GM18951 (cell line): ENCODE data around the gene GHITM.

Experiments used
- POLR2A ChIP-seq: IDR thresholded peaks from 4 replicates; pipeline ENCODE4 v1.6.1; 2011; ENCODE audit warnings: mild to moderate bottlenecking; ENCODE audit not compliant: insufficient read length, insufficient read depth; ENCODE audit errors: extremely low read depth
- in situ Hi-C: fragments of 300-500 bp; cut with MboI; formaldehyde crosslinking; loops from one replicate; pipeline ENCODE4 v1.12.0; 2022; ENCODE audit warnings: low sequenced_read_pairs, mixed read lengths, inconsistent platforms; ENCODE audit not compliant: unreplicated experiment

Gene GHITM

DNA sequence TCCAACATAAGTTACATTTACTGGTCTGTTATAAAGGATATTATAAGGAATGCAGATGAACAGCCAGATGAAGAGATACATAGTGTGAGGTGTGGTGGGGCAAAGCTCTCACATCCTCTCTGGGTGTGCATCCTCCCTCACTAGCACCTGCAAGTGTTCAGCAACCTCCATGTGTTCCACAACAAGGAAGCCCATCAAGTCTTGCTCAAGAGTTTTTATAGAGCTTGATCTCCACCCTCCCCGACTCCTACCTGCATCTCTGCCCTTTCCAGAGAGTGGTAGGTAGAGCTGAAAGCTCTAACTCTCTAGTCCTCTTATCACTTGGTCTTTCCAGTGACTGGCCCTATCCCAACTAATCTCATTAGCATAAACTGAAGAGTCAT, 12.5 kb upstream of the GHITM start:
- TF ChIP-seq POLR2A: no peak
- in situ Hi-C loops: no loop called here

DNA sequence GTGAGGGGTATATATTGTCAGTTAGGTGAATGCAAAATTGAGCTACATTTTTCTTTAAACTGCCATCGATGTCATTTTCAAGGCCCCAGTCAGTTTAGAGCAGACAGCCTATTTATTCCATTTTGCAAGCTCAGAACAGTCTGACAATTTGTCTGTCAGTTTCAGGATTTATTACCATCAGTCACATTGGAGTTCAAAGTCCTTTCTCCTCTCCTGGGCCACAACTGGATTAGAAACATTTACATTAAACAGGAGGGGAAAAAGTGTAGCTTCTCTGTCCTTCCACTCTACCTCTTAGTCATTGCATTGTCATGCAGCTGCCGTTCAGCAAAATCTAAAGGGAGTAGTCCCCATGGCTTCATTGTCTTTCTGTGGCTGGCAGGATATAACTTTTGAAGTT, 3.5 kb upstream of the GHITM start:
- in situ Hi-C loops: no loop called here
- no peak for TF ChIP-seq POLR2A

DNA sequence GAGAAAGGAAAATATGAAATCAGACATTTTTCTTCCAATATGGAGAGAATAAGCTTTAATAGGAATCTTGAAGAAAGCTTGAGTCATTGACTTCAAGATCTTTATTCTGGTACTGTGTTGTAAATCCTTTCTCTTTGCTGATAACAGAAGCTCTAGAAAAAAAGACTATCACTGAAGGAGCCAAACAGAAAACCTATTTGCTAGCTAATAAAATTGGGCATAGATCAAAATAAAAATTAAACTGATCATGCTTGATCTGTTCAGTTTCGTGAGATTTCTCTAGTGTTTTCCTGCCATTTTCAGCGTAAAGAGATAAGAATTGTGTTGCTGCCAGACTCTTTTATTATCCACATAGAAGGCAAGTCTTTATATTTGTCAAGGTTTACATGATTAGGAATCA, 1.5 kb upstream of the GHITM start:
- in situ Hi-C loops: no loop called here
- TF ChIP-seq POLR2A: no peak

DNA sequence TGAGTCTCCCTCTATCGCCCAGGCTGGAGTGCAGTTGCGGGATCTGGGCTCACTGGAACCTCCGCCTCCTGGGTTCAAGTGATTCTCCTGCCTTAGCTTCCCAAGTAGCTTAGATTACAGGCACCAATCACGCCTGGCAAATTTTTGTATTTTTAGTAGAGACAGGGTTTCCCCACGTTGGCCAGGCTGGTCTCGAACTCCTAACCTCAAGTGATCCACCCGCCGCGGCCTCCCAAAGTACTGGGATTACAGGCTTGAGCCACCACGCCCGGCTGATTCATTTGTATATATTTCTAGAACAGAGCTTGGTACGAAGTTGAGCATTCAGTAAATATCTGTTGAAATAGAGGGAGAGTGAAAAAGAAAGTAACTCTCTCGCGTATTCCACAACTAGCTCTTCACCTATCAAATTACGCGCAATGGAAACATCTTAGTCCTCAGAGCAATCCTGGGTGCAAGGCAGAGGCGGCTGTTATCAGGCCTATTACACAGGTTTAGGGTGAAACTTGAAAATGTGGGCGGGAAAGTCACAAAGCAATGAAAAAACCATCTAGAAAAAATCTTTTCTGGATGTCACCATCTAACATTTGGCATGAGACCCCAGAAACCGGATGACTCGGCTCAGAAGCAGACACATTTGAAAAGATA, 707 bp upstream of the GHITM start:
- TF ChIP-seq POLR2A: no peak
- in situ Hi-C loops: no loop called here

DNA sequence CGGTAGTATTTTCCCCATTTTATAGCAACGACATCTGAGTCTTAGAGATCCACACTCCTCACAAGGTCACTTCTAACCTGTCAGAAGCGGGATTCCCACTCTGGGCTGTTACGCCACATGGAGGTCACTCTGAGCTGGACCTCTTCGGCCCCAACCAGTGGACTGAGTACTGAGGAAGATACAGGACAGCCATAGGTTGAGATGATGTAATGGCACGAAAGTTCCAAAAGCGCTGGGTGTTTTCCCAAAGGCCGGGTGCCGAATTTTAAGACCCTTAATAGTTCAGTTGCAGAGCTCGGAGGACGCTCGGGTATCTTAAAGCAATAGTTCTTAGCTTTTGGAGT, 699 bp downstream of the GHITM start:
- TF ChIP-seq POLR2A: no peak
- in situ Hi-C loops: no loop called here

DNA sequence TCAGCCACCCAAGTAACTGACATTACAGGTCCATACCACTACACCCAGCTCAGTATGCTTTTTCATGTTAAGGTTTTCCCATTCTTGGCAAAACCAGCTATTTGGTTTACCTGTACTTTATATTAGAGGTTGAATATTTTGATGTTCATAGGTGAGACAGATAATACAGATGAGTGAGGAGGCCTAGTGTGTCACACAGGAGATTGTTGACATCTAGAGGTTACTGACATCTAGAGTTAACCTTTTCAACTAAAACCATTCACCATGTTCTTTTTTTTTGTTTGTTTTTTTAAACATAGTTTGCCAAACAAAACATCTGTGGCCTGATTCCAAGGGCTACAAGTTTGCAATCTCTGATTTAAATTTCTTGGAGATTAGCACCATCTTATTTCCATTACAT, 8.0 kb downstream of the GHITM start:
- in situ Hi-C loops: loop anchor here (5.0 kb wide), 1 partner anchor 65 kb away; no protein-coding TSS in a partner anchor
- no peak for TF ChIP-seq POLR2A

DNA sequence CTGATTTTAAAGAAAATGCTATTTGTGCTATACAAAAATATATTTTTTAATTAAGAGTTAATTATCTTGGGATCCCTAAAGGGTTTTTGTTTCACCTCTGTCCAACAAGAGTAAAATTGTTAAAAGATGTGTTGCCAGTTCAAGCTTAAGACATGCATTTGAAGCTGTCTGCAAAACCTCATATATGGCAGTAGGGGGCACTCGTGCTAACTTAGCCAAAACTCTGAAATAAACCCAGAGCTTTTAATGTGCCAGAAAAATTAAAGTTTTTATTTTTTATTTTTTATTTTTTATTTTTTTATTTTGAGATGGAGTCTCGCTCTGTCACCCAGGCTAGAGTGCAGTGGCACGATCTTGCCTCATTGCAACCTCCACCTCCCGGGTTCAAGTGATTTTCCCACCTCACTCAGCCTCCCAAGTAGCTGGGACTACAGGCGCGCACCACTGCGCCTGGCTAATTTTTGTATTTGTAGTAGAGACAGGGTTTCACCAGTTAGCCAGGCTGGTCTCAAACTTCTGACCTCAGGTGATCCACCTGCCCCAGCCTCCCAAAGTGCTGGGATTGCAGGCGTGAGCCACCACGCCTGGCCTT, 8.8 kb downstream of the GHITM start:
- in situ Hi-C loops: loop anchor here (5.0 kb wide), 1 partner anchor 64 kb away; no protein-coding TSS in a partner anchor

DNA sequence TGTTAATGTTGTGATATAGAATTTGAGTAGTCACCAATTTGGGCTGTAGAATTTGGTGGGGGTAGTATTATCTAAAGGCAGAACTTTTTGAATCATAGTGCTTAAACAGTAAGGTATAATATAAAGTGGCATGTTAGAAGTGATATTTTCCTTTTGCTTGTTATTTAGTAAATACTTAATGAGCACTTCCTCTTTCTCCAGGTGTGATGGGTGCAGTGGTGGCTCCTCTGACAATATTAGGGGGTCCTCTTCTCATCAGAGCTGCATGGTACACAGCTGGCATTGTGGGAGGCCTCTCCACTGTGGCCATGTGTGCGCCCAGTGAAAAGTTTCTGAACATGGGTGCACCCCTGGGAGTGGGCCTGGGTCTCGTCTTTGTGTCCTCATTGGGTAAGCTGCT, 10.5 kb downstream of the GHITM start:
- TF ChIP-seq POLR2A: no peak
- in situ Hi-C loops: loop anchor here (5.0 kb wide), 1 partner anchor 62 kb away; no protein-coding TSS in a partner anchor

DNA sequence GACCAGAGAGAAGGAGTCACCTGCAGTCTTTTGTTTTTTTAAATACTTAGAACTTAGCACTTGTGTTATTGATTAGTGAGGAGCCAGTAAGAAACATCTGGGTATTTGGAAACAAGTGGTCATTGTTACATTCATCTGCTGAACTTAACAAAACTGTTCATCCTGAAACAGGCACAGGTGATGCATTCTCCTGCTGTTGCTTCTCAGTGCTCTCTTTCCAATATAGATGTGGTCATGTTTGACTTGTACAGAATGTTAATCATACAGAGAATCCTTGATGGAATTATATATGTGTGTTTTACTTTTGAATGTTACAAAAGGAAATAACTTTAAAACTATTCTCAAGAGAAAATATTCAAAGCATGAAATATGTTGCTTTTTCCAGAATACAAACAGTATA, 13.5 kb downstream of the GHITM start:
- in situ Hi-C loops: no loop called here

DNA sequence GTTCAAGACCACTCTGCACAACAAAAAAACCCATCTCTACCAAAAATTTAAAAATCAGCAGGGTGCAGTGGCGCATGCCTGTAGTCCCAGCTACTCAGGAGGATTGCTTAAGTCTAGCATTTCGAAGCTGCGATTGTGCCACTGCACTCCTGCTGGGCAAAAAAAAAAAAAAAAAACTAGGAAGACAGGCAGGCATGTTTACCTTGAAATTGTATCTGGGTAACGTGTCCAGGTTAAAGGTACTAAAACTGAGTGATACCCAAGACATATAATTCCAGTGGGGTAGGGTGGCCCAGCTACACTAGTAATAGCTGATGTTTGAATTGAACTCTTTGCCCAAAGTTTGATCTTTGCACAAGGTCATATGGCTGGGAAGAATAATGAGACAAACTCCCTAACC, 16.2 kb downstream of the GHITM start:
- in situ Hi-C loops: no loop called here
- no peak for TF ChIP-seq POLR2A

More for the DNA sequence above, 13.5 kb downstream of the GHITM start:
- TF ChIP-seq POLR2A: no peak

DNA sequence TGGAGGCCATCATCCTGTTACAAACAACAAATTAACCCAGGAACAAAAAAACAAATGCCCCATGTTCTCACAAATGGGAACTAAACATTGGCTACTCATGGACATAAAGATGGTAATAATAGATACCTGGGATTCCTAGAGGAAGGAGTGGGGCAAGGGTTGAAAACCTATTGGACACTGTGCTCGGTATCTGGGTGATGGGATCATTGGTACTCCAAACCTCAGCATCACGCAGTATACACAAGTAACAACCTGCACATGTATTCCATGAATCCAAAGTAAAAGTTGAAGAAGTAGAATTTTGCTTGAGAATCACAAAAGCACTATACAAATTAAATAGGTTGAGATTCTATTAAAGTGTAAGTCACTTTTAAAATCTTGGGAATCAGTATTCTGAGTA, 16.7 kb downstream of the GHITM start:
- no peak for TF ChIP-seq POLR2A
- in situ Hi-C loops: no loop called here

DNA sequence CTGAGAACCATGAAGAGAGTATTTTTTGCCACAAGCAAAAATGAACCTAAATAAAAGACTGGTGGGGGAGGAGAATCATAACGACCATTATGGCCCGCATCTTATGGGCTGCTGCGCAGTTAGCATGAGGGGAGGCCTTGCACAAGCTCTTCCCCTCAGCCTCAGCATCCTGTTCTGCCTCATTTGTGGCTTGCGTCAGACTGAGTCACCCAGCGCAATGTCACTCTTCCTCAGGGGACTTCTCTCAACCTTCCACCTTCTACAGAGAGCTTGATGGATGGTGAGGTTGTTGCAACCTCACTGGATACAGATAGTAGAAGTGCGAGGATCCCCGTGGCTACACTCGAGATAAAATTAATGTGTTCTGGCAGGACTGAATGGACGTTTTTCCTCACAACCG, 17.5 kb downstream of the GHITM start:
- no peak for TF ChIP-seq POLR2A
- in situ Hi-C loops: no loop called here

DNA sequence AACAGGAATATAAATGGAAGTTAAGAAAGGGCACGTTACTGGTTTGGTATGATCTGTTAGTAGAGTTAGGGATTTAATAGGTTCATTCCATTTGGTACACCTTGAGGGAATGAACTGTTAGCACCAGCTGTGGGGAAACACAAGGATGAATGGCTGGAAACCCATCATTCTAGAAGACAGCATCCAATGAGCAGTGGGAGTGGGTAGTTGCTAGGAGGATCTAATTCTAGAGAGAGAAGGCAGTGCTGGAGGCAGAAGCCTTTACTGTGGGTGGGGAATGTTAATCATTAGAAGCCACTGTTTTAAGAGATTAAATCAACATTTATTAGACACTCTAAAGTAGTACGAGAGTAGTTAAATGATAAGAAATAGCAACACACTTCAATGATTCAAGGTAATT, 18.8 kb downstream of the GHITM start:
- in situ Hi-C loops: no loop called here
- no peak for TF ChIP-seq POLR2A

DNA sequence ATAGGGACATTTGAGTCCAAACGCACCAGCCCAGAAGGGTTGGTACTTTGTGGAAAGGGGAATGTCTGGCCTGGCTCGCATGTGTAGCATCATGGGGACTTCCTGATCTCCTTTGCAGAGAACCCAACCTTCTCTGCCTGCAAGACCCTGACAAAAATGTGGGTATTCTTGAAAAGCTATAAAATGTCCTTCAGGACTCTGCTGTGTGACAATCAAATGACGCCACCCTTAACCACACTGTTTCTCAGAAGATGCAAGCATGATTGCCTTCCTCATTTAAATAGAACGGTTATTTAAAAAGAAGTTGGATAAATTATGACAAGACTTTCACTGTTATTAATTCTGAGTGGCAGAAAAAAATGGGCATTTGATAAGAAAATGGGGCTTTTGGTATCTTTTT, 19.2 kb downstream of the GHITM start:
- no peak for TF ChIP-seq POLR2A
- in situ Hi-C loops: no loop called here

DNA sequence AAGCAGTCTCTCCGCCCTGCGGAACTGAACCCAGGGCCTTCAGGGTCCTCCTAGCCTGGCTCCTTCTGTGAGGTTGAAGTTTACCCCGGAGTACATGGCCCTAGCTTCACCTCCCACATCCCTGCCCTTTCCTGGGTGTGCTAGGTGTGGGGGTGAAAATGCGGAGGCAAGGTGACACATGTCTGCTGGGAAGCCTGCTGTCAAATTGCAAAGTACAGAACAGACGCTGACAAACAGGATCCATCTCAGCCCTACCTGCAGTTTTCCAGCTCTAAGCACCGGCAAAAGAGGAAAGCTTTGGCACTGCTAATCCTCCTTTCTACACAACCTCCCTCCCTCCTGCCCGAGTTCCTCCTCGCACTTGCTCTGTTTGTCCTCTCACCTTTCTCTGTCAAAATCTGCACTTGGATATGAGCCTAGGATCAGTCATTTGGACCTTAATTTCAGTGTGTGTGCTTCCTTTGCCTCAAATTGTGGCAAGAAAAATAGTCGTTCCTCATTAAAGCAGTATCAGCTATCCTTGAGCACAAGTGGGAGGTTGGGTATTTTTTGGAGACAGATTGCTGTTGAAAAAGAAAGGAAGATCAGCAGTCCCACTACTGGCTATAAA, 19.9 kb downstream of the GHITM start:
- no peak for TF ChIP-seq POLR2A
- in situ Hi-C loops: no loop called here
